Measurements from ENCODE around the gene ANTXR2.

GRCh38 chr4:80094191-80094590, 21.2 kb upstream of the ANTXR2 start:
- TF ChIP-seq CTCF (IDR thresholded peaks at IDR 0.05) (no peak), ZFX (IDR thresholded peaks at IDR 0.05; ENCODE audit: borderline replicate concordance) (no peak)

Measured in 22Rv1 (cell line).